Thyroid gland (tissue), 4 donors: ENCODE results near the gene ARHGAP24.

Experiments
- POLR2A ChIP-seq, 2 donors: fragments of 450-650 bp; IDR thresholded peaks; one replicate each; pipeline ENCODE4 v1.6.1; 2017; ENCODE audit warnings: antibody characterized with exemption in 2 of 2, mild to moderate bottlenecking in 2 of 2, moderate library complexity in 1 of 2
- TF ChIP-seq, protein P1 (sequence below), 6 experiments: fragments of 200-600 bp in 3 of 6; fragments of 450-650 bp in 3 of 6; sonication (generic) in 3 of 6; IDR thresholded peaks; one replicate each; pipeline ENCODE4 v1.5.1; 2016 to 2019; ENCODE audit warnings: antibody characterized with exemption in 6 of 6, mild to moderate bottlenecking in 2 of 6, inconsistent platforms in 1 of 6, moderate library complexity in 1 of 6

GRCh38 chr4:85806334-85806733 lies 331.4 kb downstream of the ARHGAP24 start:
- TF ChIP-seq, protein P1, sequence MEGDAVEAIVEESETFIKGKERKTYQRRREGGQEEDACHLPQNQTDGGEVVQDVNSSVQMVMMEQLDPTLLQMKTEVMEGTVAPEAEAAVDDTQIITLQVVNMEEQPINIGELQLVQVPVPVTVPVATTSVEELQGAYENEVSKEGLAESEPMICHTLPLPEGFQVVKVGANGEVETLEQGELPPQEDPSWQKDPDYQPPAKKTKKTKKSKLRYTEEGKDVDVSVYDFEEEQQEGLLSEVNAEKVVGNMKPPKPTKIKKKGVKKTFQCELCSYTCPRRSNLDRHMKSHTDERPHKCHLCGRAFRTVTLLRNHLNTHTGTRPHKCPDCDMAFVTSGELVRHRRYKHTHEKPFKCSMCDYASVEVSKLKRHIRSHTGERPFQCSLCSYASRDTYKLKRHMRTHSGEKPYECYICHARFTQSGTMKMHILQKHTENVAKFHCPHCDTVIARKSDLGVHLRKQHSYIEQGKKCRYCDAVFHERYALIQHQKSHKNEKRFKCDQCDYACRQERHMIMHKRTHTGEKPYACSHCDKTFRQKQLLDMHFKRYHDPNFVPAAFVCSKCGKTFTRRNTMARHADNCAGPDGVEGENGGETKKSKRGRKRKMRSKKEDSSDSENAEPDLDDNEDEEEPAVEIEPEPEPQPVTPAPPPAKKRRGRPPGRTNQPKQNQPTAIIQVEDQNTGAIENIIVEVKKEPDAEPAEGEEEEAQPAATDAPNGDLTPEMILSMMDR (IDR thresholded peaks at IDR 0.05): no peak
- TF ChIP-seq POLR2A (IDR thresholded peaks at IDR 0.05): no peak
